GM13977 (cell line): ENCODE measurements around the gene TMCO4.

ENCODE experiments used
- DNase-seq: peaks from one replicate; pipeline ENCODE4 v3.0.0; 2012; ENCODE audit warnings: low spot score
- CTCF ChIP-seq: IDR thresholded peaks from 2 replicates; pipeline ENCODE4 v1.5.1; 2012; ENCODE audit warnings: mild to moderate bottlenecking, control low read depth; ENCODE audit not compliant: insufficient read depth; ENCODE audit errors: extremely low read depth, missing control alignments
- in situ Hi-C: fragments of 300-500 bp; cut with MboI; formaldehyde crosslinking; loops from one replicate; pipeline ENCODE4 v1.12.0; 2022; ENCODE audit warnings: low sequenced_read_pairs, low pct_unique_long_range_greater_than_20kb, mixed read lengths, inconsistent platforms; ENCODE audit not compliant: unreplicated experiment

Gene TMCO4

GRCh38 chr1:19737104-19737825 is 62.5 kb downstream of the TMCO4 start:
- in situ Hi-C loops, result no loop called here
- no peak for TF ChIP-seq CTCF
- DNase-seq, result no peak

- DNase-seq, result no peak
- no peak for TF ChIP-seq CTCF
- in situ Hi-C loops, result no loop called here
These were observed 64.1 kb downstream of the TMCO4 start for GRCh38 chr1:19735440-19736127.

GRCh38 chr1:19734472-19734999 is 65.2 kb downstream of the TMCO4 start:
- no peak for TF ChIP-seq CTCF
- DNase-seq, result no peak
- in situ Hi-C loops, result no loop called here

GRCh38 chr1:19734056-19734455 is 65.7 kb downstream of the TMCO4 start:
- in situ Hi-C loops, result no loop called here
- DNase-seq, result no peak
- TF ChIP-seq CTCF, result no peak

GRCh38 chr1:19733615-19734014 is 66.1 kb downstream of the TMCO4 start:
- DNase-seq, result no peak
- TF ChIP-seq CTCF, result no peak
- in situ Hi-C loops, result no loop called here

GRCh38 chr1:19731311-19731821 is 68.3 kb downstream of the TMCO4 start:
- no peak for DNase-seq
- TF ChIP-seq CTCF, result no peak
- in situ Hi-C loops, result no loop called here
